Dendritic cell treated with granulocyte-macrophage colony-stimulating factor and Interleukin-4, amounts not matched to agents 40 ng/mL and 50 ng/mL, for 4 days (primary cell): ENCODE data around the gene GABBR1.

Source experiments
- H3K27ac Mint-ChIP-seq: one replicate; pipeline ENCODE4 v1.8.0; 2022; ENCODE audit warnings: mild to moderate bottlenecking, mixed read lengths
- H3K27me3 Mint-ChIP-seq: one replicate; pipeline ENCODE4 v1.8.0; 2022; ENCODE audit warnings: mild to moderate bottlenecking, mixed read lengths
- H3K36me3 Mint-ChIP-seq: one replicate; pipeline ENCODE4 v1.8.0; 2022; ENCODE audit warnings: low read depth, mixed read lengths
- H3K4me1 Mint-ChIP-seq: one replicate; pipeline ENCODE4 v1.8.0; 2022; ENCODE audit warnings: low read depth, mixed read lengths
- H3K4me3 Mint-ChIP-seq: one replicate; pipeline ENCODE4 v1.8.0; 2022; ENCODE audit warnings: mild to moderate bottlenecking, moderate library complexity, mixed read lengths
- H3K9me3 Mint-ChIP-seq: one replicate; pipeline ENCODE4 v1.8.0; 2022; ENCODE audit warnings: mixed read lengths
- intact Hi-C: fragments of 100-400 bp; cut with micrococcal nuclease; formaldehyde crosslinking; loops from one replicate; pipeline ENCODE4 v1.15.0; 2022

The GABBR1 gene

GRCh38 chr6:29530671-29531310, 102.2 kb downstream of the GABBR1 start:
- Mint-ChIP-seq H3K36me3 (no peaks in the 10 kb centered on the region), H3K4me3 (no peak overlapping the region), H3K27ac (no peak overlapping the region), H3K27me3 (no peaks in the 10 kb centered on the region), H3K9me3 (no peaks in the 10 kb centered on the region), H3K4me1 (no peaks in the 10 kb centered on the region)
- intact Hi-C loops = no loop called here

GRCh38 chr6:29529956-29530355, 103.0 kb downstream of the GABBR1 start:
- H3K27me3 Mint-ChIP-seq = no peaks in the 10 kb centered on the region

GRCh38 chr6:29528988-29529560, 103.9 kb downstream of the GABBR1 start:
- intact Hi-C loops = no loop called here
- Mint-ChIP-seq H3K4me3 (no peak overlapping the region), H3K4me1 (no peaks in the 10 kb centered on the region), H3K27me3 (no peaks in the 10 kb centered on the region), H3K36me3 (no peaks in the 10 kb centered on the region), H3K27ac (no peak overlapping the region), H3K9me3 (no peaks in the 10 kb centered on the region)

More at GRCh38 chr6:29529956-29530355, 103.0 kb downstream of the GABBR1 start:
- Mint-ChIP-seq H3K4me1 (no peaks in the 10 kb centered on the region), H3K36me3 (no peaks in the 10 kb centered on the region), H3K4me3 (no peak overlapping the region), H3K9me3 (no peaks in the 10 kb centered on the region), H3K27ac (no peak overlapping the region)
- intact Hi-C loops = no loop called here

GRCh38 chr6:29528300-29528931, 104.6 kb downstream of the GABBR1 start:
- no peaks in the 10 kb centered on the region for H3K9me3 Mint-ChIP-seq
- no peak overlapping the region for H3K4me3 Mint-ChIP-seq
- H3K36me3 Mint-ChIP-seq = no peaks in the 10 kb centered on the region
- intact Hi-C loops = no loop called here
- H3K27me3 Mint-ChIP-seq = no peaks in the 10 kb centered on the region
- H3K4me1 Mint-ChIP-seq = no peaks in the 10 kb centered on the region
- no peak overlapping the region for H3K27ac Mint-ChIP-seq

- Mint-ChIP-seq H3K4me1 (no peaks in the 10 kb centered on the region), H3K27ac (no peak overlapping the region), H3K9me3 (peaks cover 7% of the 10 kb centered on the region), H3K4me3 (no peak overlapping the region), H3K27me3 (no peaks in the 10 kb centered on the region), H3K36me3 (no peaks in the 10 kb centered on the region)
- intact Hi-C loops = no loop called here
Observed at GRCh38 chr6:29527564-29527963, 105.4 kb downstream of the GABBR1 start.

GRCh38 chr6:29527126-29527525, 105.9 kb downstream of the GABBR1 start:
- no peak overlapping the region for H3K4me3 Mint-ChIP-seq
- H3K9me3 Mint-ChIP-seq = peaks cover 9% of the 10 kb centered on the region
- H3K36me3 Mint-ChIP-seq = no peaks in the 10 kb centered on the region
- H3K27ac Mint-ChIP-seq = no peak overlapping the region
- intact Hi-C loops = no loop called here
- no peaks in the 10 kb centered on the region for H3K4me1 Mint-ChIP-seq
- H3K27me3 Mint-ChIP-seq = no peaks in the 10 kb centered on the region

- H3K4me1 Mint-ChIP-seq = no peaks in the 10 kb centered on the region
- intact Hi-C loops = no loop called here
Observed at GRCh38 chr6:29525311-29525639, 107.7 kb downstream of the GABBR1 start.

GRCh38 chr6:29524444-29525310, 108.3 kb downstream of the GABBR1 start:
- Mint-ChIP-seq H3K27me3 (no peaks in the 10 kb centered on the region), H3K4me1 (no peaks in the 10 kb centered on the region), H3K9me3 (peaks cover 9% of the 10 kb centered on the region), H3K27ac (no peak overlapping the region), H3K36me3 (no peaks in the 10 kb centered on the region), H3K4me3 (no peak overlapping the region)
- intact Hi-C loops = no loop called here

More at GRCh38 chr6:29525311-29525639, 107.7 kb downstream of the GABBR1 start:
- Mint-ChIP-seq H3K27ac (no peak overlapping the region), H3K9me3 (peaks cover 9% of the 10 kb centered on the region), H3K27me3 (no peaks in the 10 kb centered on the region), H3K4me3 (no peak overlapping the region), H3K36me3 (no peaks in the 10 kb centered on the region)

GRCh38 chr6:29524044-29524443, 108.9 kb downstream of the GABBR1 start:
- Mint-ChIP-seq H3K36me3 (no peaks in the 10 kb centered on the region), H3K9me3 (peaks cover 9% of the 10 kb centered on the region), H3K27me3 (no peaks in the 10 kb centered on the region), H3K27ac (no peak overlapping the region), H3K4me1 (no peaks in the 10 kb centered on the region), H3K4me3 (no peak overlapping the region)
- intact Hi-C loops = no loop called here

GRCh38 chr6:29522227-29522626, 110.8 kb downstream of the GABBR1 start:
- H3K4me1 Mint-ChIP-seq = no peaks in the 10 kb centered on the region
- intact Hi-C loops = no loop called here
- H3K27me3 Mint-ChIP-seq = no peaks in the 10 kb centered on the region
- H3K4me3 Mint-ChIP-seq = no peak overlapping the region
- no peaks in the 10 kb centered on the region for H3K36me3 Mint-ChIP-seq
- no peak overlapping the region for H3K27ac Mint-ChIP-seq
- peaks cover 9% of the 10 kb centered on the region for H3K9me3 Mint-ChIP-seq

- H3K27me3 Mint-ChIP-seq = no peaks in the 10 kb centered on the region
- H3K36me3 Mint-ChIP-seq = no peaks in the 10 kb centered on the region
- H3K4me3 Mint-ChIP-seq = no peak overlapping the region
- peaks cover under 1% of the 10 kb centered on the region for H3K4me1 Mint-ChIP-seq
- H3K27ac Mint-ChIP-seq = no peak overlapping the region
- peaks cover 9% of the 10 kb centered on the region for H3K9me3 Mint-ChIP-seq
- intact Hi-C loops = no loop called here
Observed at GRCh38 chr6:29521006-29521680, 111.8 kb downstream of the GABBR1 start.

- peaks cover 4% of the 10 kb centered on the region for H3K4me1 Mint-ChIP-seq
- H3K4me3 Mint-ChIP-seq = no peak overlapping the region
- H3K27me3 Mint-ChIP-seq = no peaks in the 10 kb centered on the region
- no peak overlapping the region for H3K27ac Mint-ChIP-seq
- H3K36me3 Mint-ChIP-seq = no peaks in the 10 kb centered on the region
- H3K9me3 Mint-ChIP-seq = peaks cover 9% of the 10 kb centered on the region
- intact Hi-C loops = no loop called here
Observed at GRCh38 chr6:29520232-29520631, 112.8 kb downstream of the GABBR1 start.

- Mint-ChIP-seq H3K27me3 (no peaks in the 10 kb centered on the region), H3K36me3 (no peaks in the 10 kb centered on the region), H3K9me3 (peaks cover 9% of the 10 kb centered on the region), H3K4me3 (no peak overlapping the region), H3K27ac (no peak overlapping the region), H3K4me1 (peaks cover 4% of the 10 kb centered on the region)
- intact Hi-C loops = no loop called here
Observed at GRCh38 chr6:29519291-29520010, 113.5 kb downstream of the GABBR1 start.
